ENCODE results near the gene SPATA1.

DNA sequence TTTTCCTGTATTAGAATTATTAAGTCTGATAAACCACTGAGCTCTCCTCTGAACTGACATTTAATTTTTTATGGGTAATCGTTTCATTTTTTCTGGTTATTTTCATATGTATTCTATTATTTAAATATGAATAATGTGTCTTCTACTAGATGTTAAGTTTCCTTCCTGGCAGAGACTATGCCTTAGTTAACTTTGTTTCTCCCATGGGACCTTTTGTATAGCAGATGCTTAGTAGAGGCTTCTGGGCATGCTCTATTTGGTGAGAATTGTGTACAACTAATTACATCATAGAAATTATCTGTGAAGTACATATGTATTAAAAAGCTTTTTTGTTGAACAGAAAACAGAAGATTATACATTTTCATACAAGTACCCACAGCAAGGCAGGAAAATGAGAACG, 44.6 kb downstream of the SPATA1 start:
- no peak for TF ChIP-seq BHLHE40 (IDR thresholded peaks at IDR 0.05; ENCODE audit: low read depth, low read length)
- no peak for TF ChIP-seq CEBPB (IDR thresholded peaks at IDR 0.05; ENCODE audit: low read depth, low read length)
- TF ChIP-seq, protein P1, sequence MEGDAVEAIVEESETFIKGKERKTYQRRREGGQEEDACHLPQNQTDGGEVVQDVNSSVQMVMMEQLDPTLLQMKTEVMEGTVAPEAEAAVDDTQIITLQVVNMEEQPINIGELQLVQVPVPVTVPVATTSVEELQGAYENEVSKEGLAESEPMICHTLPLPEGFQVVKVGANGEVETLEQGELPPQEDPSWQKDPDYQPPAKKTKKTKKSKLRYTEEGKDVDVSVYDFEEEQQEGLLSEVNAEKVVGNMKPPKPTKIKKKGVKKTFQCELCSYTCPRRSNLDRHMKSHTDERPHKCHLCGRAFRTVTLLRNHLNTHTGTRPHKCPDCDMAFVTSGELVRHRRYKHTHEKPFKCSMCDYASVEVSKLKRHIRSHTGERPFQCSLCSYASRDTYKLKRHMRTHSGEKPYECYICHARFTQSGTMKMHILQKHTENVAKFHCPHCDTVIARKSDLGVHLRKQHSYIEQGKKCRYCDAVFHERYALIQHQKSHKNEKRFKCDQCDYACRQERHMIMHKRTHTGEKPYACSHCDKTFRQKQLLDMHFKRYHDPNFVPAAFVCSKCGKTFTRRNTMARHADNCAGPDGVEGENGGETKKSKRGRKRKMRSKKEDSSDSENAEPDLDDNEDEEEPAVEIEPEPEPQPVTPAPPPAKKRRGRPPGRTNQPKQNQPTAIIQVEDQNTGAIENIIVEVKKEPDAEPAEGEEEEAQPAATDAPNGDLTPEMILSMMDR (conservative IDR thresholded peaks at IDR 0.05; ENCODE audit: low read depth, low read length), result no peak
- TF ChIP-seq FOS (IDR thresholded peaks at IDR 0.05; ENCODE audit: low read depth, low read length), result no peak
- no peak for TF ChIP-seq POLR2A (IDR thresholded peaks at IDR 0.05; ENCODE audit: low read depth, low read length)
- TF ChIP-seq, protein P2, sequence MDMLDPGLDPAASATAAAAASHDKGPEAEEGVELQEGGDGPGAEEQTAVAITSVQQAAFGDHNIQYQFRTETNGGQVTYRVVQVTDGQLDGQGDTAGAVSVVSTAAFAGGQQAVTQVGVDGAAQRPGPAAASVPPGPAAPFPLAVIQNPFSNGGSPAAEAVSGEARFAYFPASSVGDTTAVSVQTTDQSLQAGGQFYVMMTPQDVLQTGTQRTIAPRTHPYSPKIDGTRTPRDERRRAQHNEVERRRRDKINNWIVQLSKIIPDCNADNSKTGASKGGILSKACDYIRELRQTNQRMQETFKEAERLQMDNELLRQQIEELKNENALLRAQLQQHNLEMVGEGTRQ (IDR thresholded peaks at IDR 0.05; ENCODE audit: low read depth, low read length), result no peak
- no peak for TF ChIP-seq MAFK (IDR thresholded peaks at IDR 0.05; ENCODE audit: low read depth, low read length)
- TF ChIP-seq CHD1 (IDR thresholded peaks at IDR 0.05; ENCODE audit: low read depth, low read length), result no peak
- TF ChIP-seq RAD21 (IDR thresholded peaks at IDR 0.05; ENCODE audit: low read length), result no peak
- no peak for TF ChIP-seq SMC3 (IDR thresholded peaks at IDR 0.05; ENCODE audit: low read depth, low read length)
- TF ChIP-seq RCOR1 (IDR thresholded peaks at IDR 0.05; ENCODE audit: insufficient replicate concordance, low read length), result no peak
- TF ChIP-seq, protein P3, sequence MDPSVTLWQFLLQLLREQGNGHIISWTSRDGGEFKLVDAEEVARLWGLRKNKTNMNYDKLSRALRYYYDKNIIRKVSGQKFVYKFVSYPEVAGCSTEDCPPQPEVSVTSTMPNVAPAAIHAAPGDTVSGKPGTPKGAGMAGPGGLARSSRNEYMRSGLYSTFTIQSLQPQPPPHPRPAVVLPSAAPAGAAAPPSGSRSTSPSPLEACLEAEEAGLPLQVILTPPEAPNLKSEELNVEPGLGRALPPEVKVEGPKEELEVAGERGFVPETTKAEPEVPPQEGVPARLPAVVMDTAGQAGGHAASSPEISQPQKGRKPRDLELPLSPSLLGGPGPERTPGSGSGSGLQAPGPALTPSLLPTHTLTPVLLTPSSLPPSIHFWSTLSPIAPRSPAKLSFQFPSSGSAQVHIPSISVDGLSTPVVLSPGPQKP (IDR thresholded peaks at IDR 0.05; ENCODE audit: borderline replicate concordance, low read depth, low read length), result no peak
